H9 (cell line): Measurements from ENCODE around the gene ALKBH1. TPM values are rescaled to one million over a fixed set of nuclear protein-coding genes. Genes with fewer than 3 reads are reported as not detected.
"Not testable (repeated sequence)": the region's sequence is repeated elsewhere in the genome, so short reads cannot be mapped to it uniquely, and the experiment has no call there.

Experiments used
- DNase-seq: peaks from one replicate; pipeline ENCODE4 v3.0.0-alpha.2; 2017
- H2AFZ ChIP-seq: one replicate; pipeline ENCODE4 v1.6.1; 2013; ENCODE audit warnings: mild to moderate bottlenecking, low read length, control low read depth, moderate library complexity
- H2AK5ac ChIP-seq: 2 replicates; pipeline ENCODE4 v1.6.1; 2013; ENCODE audit warnings: low read length, control low read depth, mixed read lengths; ENCODE audit not compliant: insufficient read length
- H2BK120ac ChIP-seq: one replicate; pipeline ENCODE4 v1.6.1; 2013; ENCODE audit warnings: low read depth, mild to moderate bottlenecking, low read length, control low read depth, inconsistent platforms; ENCODE audit not compliant: poor library complexity, severe bottlenecking
- H2BK12ac ChIP-seq: 2 replicates; pipeline ENCODE4 v1.6.1; 2013; ENCODE audit warnings: low read length, control low read depth, mixed read lengths, low read depth; ENCODE audit not compliant: insufficient read length
- H2BK15ac ChIP-seq: 2 replicates; pipeline ENCODE4 v1.6.1; 2013; ENCODE audit warnings: low read depth, low read length, control low read depth
- H2BK20ac ChIP-seq: one replicate; pipeline ENCODE4 v1.6.1; 2013; ENCODE audit warnings: low read depth, mild to moderate bottlenecking, low read length, control low read depth, inconsistent platforms; ENCODE audit not compliant: poor library complexity, severe bottlenecking
- H2BK5ac ChIP-seq: 2 replicates; pipeline ENCODE4 v1.6.1; 2013; ENCODE audit warnings: low read length, control low read depth, mixed read lengths; ENCODE audit not compliant: insufficient read length
- H3K14ac ChIP-seq: 2 replicates; pipeline ENCODE4 v1.6.1; 2013; ENCODE audit warnings: low read length, control low read depth; ENCODE audit not compliant: insufficient read depth
- H3K18ac ChIP-seq: 2 replicates; pipeline ENCODE4 v1.6.1; 2013; ENCODE audit warnings: low read depth, mild to moderate bottlenecking, mixed read lengths, low read length, control low read depth; ENCODE audit not compliant: insufficient read length
- H3K23ac ChIP-seq: 2 replicates; pipeline ENCODE4 v1.6.1; 2013; ENCODE audit warnings: low read length, control low read depth, mixed read lengths, low read depth; ENCODE audit not compliant: insufficient read length
- H3K23me2 ChIP-seq: 2 replicates; pipeline ENCODE4 v1.6.1; 2013; ENCODE audit warnings: low read depth, mild to moderate bottlenecking, mixed read lengths, low read length, control low read depth; ENCODE audit not compliant: insufficient read length, poor library complexity, severe bottlenecking
- H3K27ac ChIP-seq: 2 replicates; pipeline ENCODE4 v1.5.1; 2013; ENCODE audit warnings: low read length, control low read depth, mixed read lengths, low read depth; ENCODE audit not compliant: insufficient read length
- H3K27me3 ChIP-seq: 2 replicates; pipeline ENCODE4 v1.6.1; 2013; ENCODE audit warnings: low read length, control low read depth, inconsistent platforms; ENCODE audit not compliant: insufficient read depth
- H3K4ac ChIP-seq: 2 replicates; pipeline ENCODE4 v1.6.1; 2013; ENCODE audit warnings: low read depth, mild to moderate bottlenecking, control low read depth, inconsistent platforms, low read length, moderate library complexity
- H3K4me1 ChIP-seq: 2 replicates; pipeline ENCODE4 v1.6.1; 2013; ENCODE audit warnings: low read length, control low read depth, inconsistent platforms; ENCODE audit not compliant: insufficient read depth
- H3K4me2 ChIP-seq: 2 replicates; pipeline ENCODE4 v1.6.1; 2013; ENCODE audit warnings: low read length, control low read depth, mixed read lengths; ENCODE audit not compliant: insufficient read length, insufficient read depth
- H3K56ac ChIP-seq: 2 replicates; pipeline ENCODE4 v1.6.1; 2013; ENCODE audit warnings: low read depth, mild to moderate bottlenecking, mixed read lengths, low read length, control low read depth; ENCODE audit not compliant: insufficient read length
- H3K79me1 ChIP-seq: 2 replicates; pipeline ENCODE4 v1.6.1; 2013; ENCODE audit warnings: low read depth, mild to moderate bottlenecking, moderate library complexity, low read length, control low read depth, inconsistent platforms; ENCODE audit not compliant: insufficient read depth, poor library complexity, severe bottlenecking
- H3K79me2 ChIP-seq: 2 replicates; pipeline ENCODE4 v1.6.1; 2013; ENCODE audit warnings: low read length, control low read depth, inconsistent platforms; ENCODE audit not compliant: insufficient read depth
- H3K9ac ChIP-seq: 2 replicates; pipeline ENCODE4 v1.6.1; 2013; ENCODE audit warnings: low read length, control low read depth, mixed read lengths; ENCODE audit not compliant: insufficient read length; ENCODE audit errors: extremely low read depth
- H3K9me3 ChIP-seq: one replicate; pipeline ENCODE4 v1.6.1; 2013; ENCODE audit warnings: low read depth, low read length, inconsistent platforms; ENCODE audit not compliant: control insufficient read depth
- H3T11ph ChIP-seq: one replicate; pipeline ENCODE4 v1.6.1; 2013; ENCODE audit warnings: mild to moderate bottlenecking, low read length, control low read depth, inconsistent platforms
- H4K20me1 ChIP-seq: one replicate; pipeline ENCODE4 v1.6.1; 2013; ENCODE audit not compliant: control insufficient read depth, insufficient read length, insufficient read depth
- H4K5ac ChIP-seq: 2 replicates; pipeline ENCODE4 v1.6.1; 2013; ENCODE audit warnings: low read depth, mild to moderate bottlenecking, mixed read lengths, low read length, control low read depth; ENCODE audit not compliant: insufficient read length
- H4K8ac ChIP-seq: replicated peaks from 2 replicates; pipeline ENCODE4 v1.6.1; 2013; ENCODE audit warnings: low read length, control low read depth, mixed read lengths, low read depth; ENCODE audit not compliant: insufficient read length
- H4K91ac ChIP-seq: 2 replicates; pipeline ENCODE4 v1.6.1; 2013; ENCODE audit warnings: low read depth, mild to moderate bottlenecking, moderate library complexity, mixed read lengths, low read length, control low read depth; ENCODE audit not compliant: insufficient read length
- H3K27ac Mint-ChIP-seq, 3 experiments: 2 replicates in 2 of 3; 3 replicates in 1 of 3; pipeline ENCODE4 v1.8.0; 2020 to 2021; ENCODE audit warnings: mixed read lengths in 3 of 3, mild to moderate bottlenecking in 1 of 3, moderate library complexity in 1 of 3
- H3K27me3 Mint-ChIP-seq: 2 replicates; pipeline ENCODE4 v1.8.0; 2021; ENCODE audit warnings: low read depth, mild to moderate bottlenecking, moderate library complexity, mixed read lengths
- H3K36me3 Mint-ChIP-seq, 3 experiments: 2 replicates in 2 of 3; 3 replicates in 1 of 3; pipeline ENCODE4 v1.8.0; 2020 to 2021; ENCODE audit warnings: low read depth in 3 of 3, mixed read lengths in 3 of 3; ENCODE audit not compliant: insufficient read depth in 1 of 3
- H3K4me1 Mint-ChIP-seq, 2 experiments: 2 replicates each; pipeline ENCODE4 v1.8.0; 2020; ENCODE audit warnings: mixed read lengths in 2 of 2
- H3K4me3 Mint-ChIP-seq, 2 experiments: 2 replicates in 1 of 2; 3 replicates in 1 of 2; pipeline ENCODE4 v1.8.0; 2020 to 2021; ENCODE audit warnings: mild to moderate bottlenecking in 2 of 2, mixed read lengths in 2 of 2, moderate library complexity in 1 of 2
- H3K9me3 Mint-ChIP-seq, 2 experiments: 2 replicates in 1 of 2; 3 replicates in 1 of 2; pipeline ENCODE4 v1.8.0; 2020; ENCODE audit warnings: mild to moderate bottlenecking in 2 of 2, mixed read lengths in 2 of 2, moderate library complexity in 1 of 2
- WGBS: extraction: QIAGEN DNeasy Blood & Tissue Kit; methylation state at CpG from one replicate; pipeline ENCODE4 v1.1.7; 2013; ENCODE audit warnings: missing lambda C conversion rate, low lambda C conversion rate, mixed read lengths; ENCODE audit not compliant: insufficient read length; ENCODE audit errors: extremely low coverage; 5-methylcytosine and 5-hydroxymethylcytosine counted together
- total RNA-seq: library from RNA; stranded (reverse); gene quantifications from 2 replicates; pipeline ENCODE4 v1.2.1, GENCODE V29; 2021
- TF ChIP-seq, protein P1 (sequence below): fragments of 200-600 bp; sonication (generic); conservative IDR thresholded peaks from 3 replicates; pipeline ENCODE4 v1.8.0; 2021; ENCODE audit warnings: antibody characterized with exemption, mild to moderate bottlenecking

Gene ALKBH1
- total RNA-seq, 1 experiment from 2014 or later: 18.7 TPM

DNA sequence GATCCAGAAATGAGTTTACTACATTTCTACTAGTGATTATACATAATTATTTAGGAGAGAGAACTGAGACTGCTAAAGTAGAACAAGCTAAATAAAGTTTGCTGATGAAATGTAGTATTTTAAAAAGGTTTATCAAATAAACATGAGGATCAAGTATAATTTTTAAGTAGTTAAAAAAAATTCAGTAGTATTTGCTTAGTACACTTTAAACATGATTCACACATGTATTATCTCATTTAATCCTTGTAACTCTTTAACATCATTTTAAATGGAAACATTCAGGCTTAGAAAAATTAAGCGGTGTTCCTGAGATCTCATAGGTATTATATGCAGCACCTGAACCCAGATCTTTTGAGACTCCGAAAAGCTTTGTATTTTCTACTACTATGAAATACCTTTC lies 44.4 kb upstream of the ALKBH1 start:
- no peak overlapping the region for H4K5ac ChIP-seq
- H2AFZ ChIP-seq: no peak overlapping the region
- H2AK5ac ChIP-seq: no peak overlapping the region
- no peak overlapping the region for H4K8ac ChIP-seq
- H3K27ac ChIP-seq: no peak overlapping the region
- H3K9ac ChIP-seq: no peak overlapping the region
- WGBS: no CpG with 5 or more reads among the region's 2 CpGs
- H3K23me2 ChIP-seq: no peaks in the 10 kb centered on the region
- H3K79me2 ChIP-seq: peaks cover 3% of the 10 kb centered on the region; the same call in 1 of the 2 replicates
- no peak overlapping the region for H2BK120ac ChIP-seq
- no peak overlapping the region for H3K56ac ChIP-seq
- no peak overlapping the region for H2BK20ac ChIP-seq
- no peaks in the 10 kb centered on the region for H3K27me3 Mint-ChIP-seq
- H3K4me2 ChIP-seq: no peak overlapping the region
- no peak overlapping the region for H2BK12ac ChIP-seq
- H3K27me3 ChIP-seq: no peaks in the 10 kb centered on the region
- no peaks in the 10 kb centered on the region for H3K9me3 ChIP-seq
- no peak for DNase-seq
- no peak overlapping the region for H2BK15ac ChIP-seq
- H3T11ph ChIP-seq: no peak overlapping the region
- H2BK5ac ChIP-seq: no peak overlapping the region
- no peak overlapping the region for H3K4ac ChIP-seq
- no peak overlapping the region for H3K23ac ChIP-seq
- no peaks in the 10 kb centered on the region for H3K79me1 ChIP-seq
- no peak overlapping the region for H3K18ac ChIP-seq
- no peaks in the 10 kb centered on the region for H3K4me1 Mint-ChIP-seq
- H4K91ac ChIP-seq: no peak overlapping the region
- H3K36me3 Mint-ChIP-seq: peaks cover 49 to 81% (median 68%) of the 10 kb centered on the region in 3 experiments
- no peak overlapping the region for H3K27ac Mint-ChIP-seq
- H3K9me3 Mint-ChIP-seq: peaks cover 3 to 4% of the 10 kb centered on the region in 2 experiments; a peak in 1 of 5 replicates
- TF ChIP-seq, protein P1, sequence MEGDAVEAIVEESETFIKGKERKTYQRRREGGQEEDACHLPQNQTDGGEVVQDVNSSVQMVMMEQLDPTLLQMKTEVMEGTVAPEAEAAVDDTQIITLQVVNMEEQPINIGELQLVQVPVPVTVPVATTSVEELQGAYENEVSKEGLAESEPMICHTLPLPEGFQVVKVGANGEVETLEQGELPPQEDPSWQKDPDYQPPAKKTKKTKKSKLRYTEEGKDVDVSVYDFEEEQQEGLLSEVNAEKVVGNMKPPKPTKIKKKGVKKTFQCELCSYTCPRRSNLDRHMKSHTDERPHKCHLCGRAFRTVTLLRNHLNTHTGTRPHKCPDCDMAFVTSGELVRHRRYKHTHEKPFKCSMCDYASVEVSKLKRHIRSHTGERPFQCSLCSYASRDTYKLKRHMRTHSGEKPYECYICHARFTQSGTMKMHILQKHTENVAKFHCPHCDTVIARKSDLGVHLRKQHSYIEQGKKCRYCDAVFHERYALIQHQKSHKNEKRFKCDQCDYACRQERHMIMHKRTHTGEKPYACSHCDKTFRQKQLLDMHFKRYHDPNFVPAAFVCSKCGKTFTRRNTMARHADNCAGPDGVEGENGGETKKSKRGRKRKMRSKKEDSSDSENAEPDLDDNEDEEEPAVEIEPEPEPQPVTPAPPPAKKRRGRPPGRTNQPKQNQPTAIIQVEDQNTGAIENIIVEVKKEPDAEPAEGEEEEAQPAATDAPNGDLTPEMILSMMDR: no peak
- no peak overlapping the region for H3K14ac ChIP-seq
- no peaks in the 10 kb centered on the region for H3K4me1 ChIP-seq
- H4K20me1 ChIP-seq: no peaks in the 10 kb centered on the region
- H3K4me3 Mint-ChIP-seq: no peak overlapping the region

DNA sequence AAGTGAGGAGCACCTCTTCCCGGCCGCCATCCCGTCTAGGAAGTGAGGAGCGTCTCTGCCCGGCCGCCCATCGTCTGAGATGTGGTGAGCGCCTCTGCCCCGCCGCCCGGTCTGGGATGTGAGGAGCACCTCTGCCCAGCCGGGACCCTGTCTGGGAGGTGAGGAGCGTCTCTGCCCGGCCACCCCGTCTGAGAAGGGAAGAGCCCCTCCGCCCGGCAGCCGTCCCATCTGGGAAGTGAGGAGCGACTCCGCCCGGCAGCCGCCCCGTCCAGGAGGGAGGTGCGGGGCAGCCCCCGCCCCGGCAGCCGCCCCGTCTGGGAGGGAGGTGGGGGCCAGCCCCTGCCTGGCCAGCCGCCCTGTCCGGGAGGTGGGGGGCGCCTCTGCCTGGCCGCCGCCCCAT lies 39.6 kb upstream of the ALKBH1 start:
- H3K23me2 ChIP-seq, H2BK12ac ChIP-seq, H4K5ac ChIP-seq, H2BK20ac ChIP-seq, H3K4me3 Mint-ChIP-seq, H3K4ac ChIP-seq, H3K4me2 ChIP-seq, H4K8ac ChIP-seq, H3K56ac ChIP-seq, H3K27me3 Mint-ChIP-seq, H3K9me3 ChIP-seq, H3T11ph ChIP-seq, H3K27ac ChIP-seq, H3K18ac ChIP-seq, H2BK5ac ChIP-seq, H3K27ac Mint-ChIP-seq, H3K4me1 Mint-ChIP-seq, H3K79me2 ChIP-seq, H2AK5ac ChIP-seq, H2BK15ac ChIP-seq, H3K9ac ChIP-seq, H3K23ac ChIP-seq, H3K14ac ChIP-seq, H3K9me3 Mint-ChIP-seq, H4K91ac ChIP-seq, H3K27me3 ChIP-seq, H3K79me1 ChIP-seq, H2BK120ac ChIP-seq, H4K20me1 ChIP-seq, H2AFZ ChIP-seq, H3K4me1 ChIP-seq, DNase-seq: not testable (repeated sequence)
- no CpG with 5 or more reads among the region's 33 CpGs for WGBS
- H3K36me3 Mint-ChIP-seq: peaks cover 51 to 76% (median 71%) of the 10 kb centered on the region in 3 experiments
